ENCODE data around the gene SNRNP200.

- TF ChIP-seq POLR2AphosphoS5 (IDR thresholded peaks at IDR 0.05; ENCODE audit: low read depth, low read length) (no peak), SIN3A (IDR thresholded peaks at IDR 0.05; ENCODE audit: borderline replicate concordance, insufficient read depth, low read depth, low read length) (no peak)
- TF ChIP-seq, protein P1, sequence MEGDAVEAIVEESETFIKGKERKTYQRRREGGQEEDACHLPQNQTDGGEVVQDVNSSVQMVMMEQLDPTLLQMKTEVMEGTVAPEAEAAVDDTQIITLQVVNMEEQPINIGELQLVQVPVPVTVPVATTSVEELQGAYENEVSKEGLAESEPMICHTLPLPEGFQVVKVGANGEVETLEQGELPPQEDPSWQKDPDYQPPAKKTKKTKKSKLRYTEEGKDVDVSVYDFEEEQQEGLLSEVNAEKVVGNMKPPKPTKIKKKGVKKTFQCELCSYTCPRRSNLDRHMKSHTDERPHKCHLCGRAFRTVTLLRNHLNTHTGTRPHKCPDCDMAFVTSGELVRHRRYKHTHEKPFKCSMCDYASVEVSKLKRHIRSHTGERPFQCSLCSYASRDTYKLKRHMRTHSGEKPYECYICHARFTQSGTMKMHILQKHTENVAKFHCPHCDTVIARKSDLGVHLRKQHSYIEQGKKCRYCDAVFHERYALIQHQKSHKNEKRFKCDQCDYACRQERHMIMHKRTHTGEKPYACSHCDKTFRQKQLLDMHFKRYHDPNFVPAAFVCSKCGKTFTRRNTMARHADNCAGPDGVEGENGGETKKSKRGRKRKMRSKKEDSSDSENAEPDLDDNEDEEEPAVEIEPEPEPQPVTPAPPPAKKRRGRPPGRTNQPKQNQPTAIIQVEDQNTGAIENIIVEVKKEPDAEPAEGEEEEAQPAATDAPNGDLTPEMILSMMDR (IDR thresholded peaks at IDR 0.05): no peak
Measured at GRCh38 chr2:96243843-96244242, 61.5 kb downstream of the SNRNP200 start.

Data from Panc1 (cell line).